Measurements from ENCODE around the gene PMEL. TPM values are rescaled to one million over a fixed set of nuclear protein-coding genes. Genes with fewer than 3 reads are reported as not detected.

PMEL gene
- total RNA-seq, 5 donors from 2014 or later (not counting 1 experiment from before 2014, with no cell fraction given) = 0.20 TPM; not detected in 4

DNA sequence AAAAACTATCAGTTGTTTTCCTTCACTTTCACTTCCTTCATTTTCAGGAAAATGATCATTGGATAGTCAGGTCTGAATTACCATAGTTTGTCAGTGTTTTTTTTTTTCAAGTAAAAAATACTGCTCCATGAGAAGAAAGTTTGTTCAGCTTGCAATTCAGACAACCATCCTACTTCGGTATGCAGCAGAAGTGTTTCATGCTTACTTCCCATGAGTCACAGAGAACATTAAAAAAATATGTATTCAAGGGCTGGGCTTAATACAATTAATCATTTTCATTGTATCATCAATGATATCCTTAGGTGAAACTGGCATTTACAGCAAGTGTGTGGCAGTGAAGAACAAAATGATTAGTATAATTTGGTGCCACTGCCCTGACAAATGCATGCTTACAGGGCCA is 59.8 kb downstream of the PMEL start:
- Histone ChIP-seq H3K27me3 (replicated peaks in 1 of 2; ENCODE audit: control insufficient read depth in 2 of 2, extremely low read depth in 1 of 2, insufficient read depth in 2 of 2, low read length in 1 of 2) (no peaks in the 10 kb centered on the region), H3K4me3 (ENCODE audit: control insufficient read depth in 1 of 2, extremely low read depth in 1 of 2, low read length in 1 of 2) (no peak overlapping the region), H3K9me3 (no peaks in the 10 kb centered on the region), H3K36me3 (ENCODE audit: control insufficient read depth in 2 of 2, extremely low read depth in 1 of 2, insufficient read depth in 1 of 2, low read length in 1 of 2) (peaks cover 0 to 18% of the 10 kb centered on the region in 2 donors), H3K27ac (ENCODE audit: low read length) (no peak overlapping the region), H3K4me1 (ENCODE audit: control insufficient read depth in 1 of 2, extremely low read depth in 1 of 2, insufficient read depth in 2 of 2, low read length in 2 of 2) (no peaks in the 10 kb centered on the region)
- no peak overlapping the region for H3K4me3 Mint-ChIP-seq
- DNase-seq = no peak
- H3K27ac Mint-ChIP-seq = no peak overlapping the region
- H3K9me3 Mint-ChIP-seq = no peaks in the 10 kb centered on the region
- POLR2A ChIA-PET = no interaction called here
- CTCF ChIA-PET = interaction anchor here in 1 of 2 donors (1.0 kb wide), 1 partner anchor 24 kb away, joined by 4 read pairs; no protein-coding TSS in a partner anchor
- no CpG with 5 or more reads among the region's 1 CpG for WGBS (ENCODE audit: insufficient coverage)
- no peaks in the 10 kb centered on the region for H3K27me3 Mint-ChIP-seq
- H3K4me1 Mint-ChIP-seq = peaks cover 12 to 13% (median 13%) of the 10 kb centered on the region in 3 donors
- no peak for ATAC-seq (replicated peaks in 1 of 4)
- peaks cover 17% of the 10 kb centered on the region for H3K36me3 Mint-ChIP-seq

Other genes with a start within 250 kb of the PMEL start
- 10 to 100 TPM; 49.4 to 76.6 (median 72.7) TPM for gene BLOC1S1, start 250.0 kb downstream of the PMEL start, total RNA-seq
- gene RDH5, start 245.6 kb downstream of the PMEL start, total RNA-seq = 10 to 100 TPM; 13.0 to 29.1 (median 22.4) TPM
- 10 to 100 TPM; 41.3 to 88.2 (median 73.5) TPM for gene CD63, start 237.0 kb downstream of the PMEL start, total RNA-seq
- gene GDF11, start 222.9 kb downstream of the PMEL start, total RNA-seq = 10 to 100 TPM in 4 of 5 donors, 1 to 10 TPM in 1; 7.5 to 12.9 (median 11.5) TPM
- 10 to 100 TPM; 36.9 to 50.3 (median 46.8) TPM for gene SARNP, start 148.3 kb downstream of the PMEL start, total RNA-seq
- gene ORMDL2, start 148.0 kb downstream of the PMEL start, total RNA-seq = 10 to 100 TPM; 19.0 to 46.8 (median 41.6) TPM
- gene DNAJC14, start 136.5 kb downstream of the PMEL start, total RNA-seq = 10 to 100 TPM; 21.5 to 34.5 (median 30.7) TPM
- not detected for gene MMP19, start 123.1 kb downstream of the PMEL start, total RNA-seq
- 10 to 100 TPM; 21.7 to 40.9 (median 30.7) TPM for gene PYM1, start 38.1 kb downstream of the PMEL start, total RNA-seq
- 1,000 to 10,000 TPM in 4 of 5 donors, 100 to 1,000 TPM in 1; 896 to 1,314 (median 1,231) TPM for gene DGKA, start 34.9 kb downstream of the PMEL start, total RNA-seq
- 10 to 100 TPM; 17.8 to 32.3 (median 23.3) TPM for gene CDK2, start 788 bp upstream of the PMEL start, total RNA-seq
- 10 to 100 TPM; 58.6 to 99.8 (median 85.7) TPM for gene RAB5B, start 8.0 kb upstream of the PMEL start, total RNA-seq
- gene SUOX, start 31.2 kb upstream of the PMEL start, total RNA-seq = 1 to 10 TPM; 2.6 to 7.3 (median 3.2) TPM
- gene IKZF4, start 55.0 kb upstream of the PMEL start, total RNA-seq = 10 to 100 TPM in 3 of 5 donors, 1 to 10 TPM in 2; 6.1 to 14.9 (median 13.2) TPM
- gene RPS26, start 75.9 kb upstream of the PMEL start, total RNA-seq = 100 to 1,000 TPM in 1 of 5 donors, 10 to 100 TPM in 4; 30.3 to 141 (median 49.9) TPM
- gene ERBB3, start 114.1 kb upstream of the PMEL start, total RNA-seq = 10 to 100 TPM in 1 of 5 donors, 1 to 10 TPM in 3, under 1 TPM in 1; 0.93 to 24.0 (median 8.2) TPM
- gene PA2G4, start 138.5 kb upstream of the PMEL start, total RNA-seq = 100 to 1,000 TPM in 3 of 5 donors, 10 to 100 TPM in 2; 67.5 to 113 (median 104) TPM
- 1,000 to 10,000 TPM; 4,612 to 5,648 (median 5,133) TPM for gene RPL41, start 150.6 kb upstream of the PMEL start, total RNA-seq
- gene ZC3H10, start 152.2 kb upstream of the PMEL start, total RNA-seq = 10 to 100 TPM in 3 of 5 donors, 1 to 10 TPM in 2; 8.4 to 15.1 (median 11.4) TPM
- gene ESYT1, start 162.2 kb upstream of the PMEL start, total RNA-seq = 100 to 1,000 TPM; 181 to 298 (median 276) TPM
- gene MYL6B, start 186.5 kb upstream of the PMEL start, total RNA-seq = 10 to 100 TPM in 1 of 5 donors, 1 to 10 TPM in 4; 5.9 to 12.4 (median 7.7) TPM
- gene MYL6, start 192.3 kb upstream of the PMEL start, total RNA-seq = 100 to 1,000 TPM; 506 to 663 (median 569) TPM
- 100 to 1,000 TPM; 135 to 160 (median 159) TPM for gene SMARCC2, start 223.4 kb upstream of the PMEL start, total RNA-seq

Data from T-cell (primary cell).